GM04503 (cell line): Measurements from ENCODE around the gene LMAN2.

ENCODE experiments used
- DNase-seq: peaks from one replicate; pipeline ENCODE4 v3.0.0-alpha.2; 2012; ENCODE audit warnings: low read depth

LMAN2 gene, protein sequence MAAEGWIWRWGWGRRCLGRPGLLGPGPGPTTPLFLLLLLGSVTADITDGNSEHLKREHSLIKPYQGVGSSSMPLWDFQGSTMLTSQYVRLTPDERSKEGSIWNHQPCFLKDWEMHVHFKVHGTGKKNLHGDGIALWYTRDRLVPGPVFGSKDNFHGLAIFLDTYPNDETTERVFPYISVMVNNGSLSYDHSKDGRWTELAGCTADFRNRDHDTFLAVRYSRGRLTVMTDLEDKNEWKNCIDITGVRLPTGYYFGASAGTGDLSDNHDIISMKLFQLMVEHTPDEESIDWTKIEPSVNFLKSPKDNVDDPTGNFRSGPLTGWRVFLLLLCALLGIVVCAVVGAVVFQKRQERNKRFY

DNA sequence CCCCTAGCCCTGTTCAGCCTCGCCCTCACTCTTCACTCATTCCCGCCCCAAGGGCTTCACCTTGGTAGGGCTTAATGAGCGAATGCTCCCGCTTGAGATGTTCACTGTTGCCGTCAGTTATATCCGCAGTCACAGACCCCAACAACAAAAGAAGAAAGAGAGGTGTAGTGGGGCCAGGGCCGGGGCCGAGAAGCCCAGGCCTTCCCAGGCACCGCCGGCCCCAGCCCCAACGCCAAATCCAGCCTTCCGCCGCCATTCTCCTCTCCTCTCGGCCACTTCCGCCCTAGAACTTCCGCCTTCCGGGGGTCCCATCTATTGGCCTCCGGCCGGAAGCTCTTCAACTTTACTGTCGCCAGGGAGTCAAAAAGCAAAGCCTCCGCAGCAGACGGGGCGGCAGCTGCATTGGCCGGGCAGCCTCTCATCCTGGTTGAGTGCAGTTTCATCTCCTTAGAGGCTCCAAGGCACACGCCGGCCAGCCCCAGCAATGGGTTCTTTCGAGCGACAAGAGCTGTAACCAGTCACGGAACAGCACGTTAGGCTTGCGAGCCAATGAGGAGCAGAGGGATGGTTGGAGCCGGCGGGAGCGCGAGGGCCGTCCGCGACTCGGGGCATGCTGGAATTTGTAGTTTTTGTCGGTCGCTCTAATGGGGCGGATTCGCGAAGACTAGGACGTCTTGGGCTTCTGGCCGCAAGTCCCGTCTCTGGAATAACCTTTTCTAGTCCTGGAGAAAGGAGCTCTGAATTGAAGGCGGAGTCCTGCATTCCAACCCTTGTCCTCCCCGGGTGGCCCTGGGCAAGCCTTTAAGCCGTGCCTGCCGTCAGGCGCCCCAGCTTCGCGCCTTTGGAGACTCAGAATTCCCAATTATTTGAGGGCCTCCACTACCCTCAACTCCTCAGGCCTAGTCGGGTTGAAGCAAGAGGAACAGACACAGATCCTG, at the start of gene LMAN2:
LMAN2 (minus strand) TSS at position 277 of the 938 bp plus-strand sequence; CDS start at position 256, 21 bp downstream.
- DNase-seq: peak; percentile 90

- no peak for DNase-seq
Observed at GRCh38 chr5:177399997-177400868, 48.8 kb upstream of the LMAN2 start, which contains the start of gene PFN3. Gene PFN3, minus strand, starts transcription at chr5:177400661. Its CDS starts 85 bp downstream, at chr5:177400576.

DNA sequence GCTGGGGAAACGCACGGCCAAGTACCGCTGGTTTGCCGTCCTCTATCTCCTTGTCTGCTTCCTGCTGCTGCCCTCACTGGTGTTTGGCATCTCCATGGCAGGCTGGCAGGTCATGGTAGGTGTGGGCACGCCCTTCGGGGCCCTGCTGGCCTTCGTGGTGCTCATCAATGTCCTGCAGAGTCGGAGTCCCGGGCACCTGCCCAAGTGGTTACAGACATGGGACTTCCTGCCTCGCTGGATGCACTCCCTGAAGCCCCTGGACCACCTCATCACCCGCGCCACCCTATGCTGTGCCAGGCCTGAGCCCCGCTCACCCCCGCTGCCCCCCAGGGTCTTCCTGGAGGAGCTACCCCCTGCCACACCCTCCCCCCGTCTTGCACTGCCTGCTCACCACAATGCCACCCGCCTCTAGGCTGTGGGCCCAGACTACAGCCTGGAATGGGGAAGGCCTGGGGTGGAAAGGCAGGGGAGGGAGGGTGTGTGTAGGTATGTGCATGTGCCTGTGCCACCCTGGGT, 46.5 kb upstream of the LMAN2 start:
- DNase-seq: no peak

- DNase-seq: no peak
Observed at GRCh38 chr5:177396807-177397206, 45.3 kb upstream of the LMAN2 start.

DNA sequence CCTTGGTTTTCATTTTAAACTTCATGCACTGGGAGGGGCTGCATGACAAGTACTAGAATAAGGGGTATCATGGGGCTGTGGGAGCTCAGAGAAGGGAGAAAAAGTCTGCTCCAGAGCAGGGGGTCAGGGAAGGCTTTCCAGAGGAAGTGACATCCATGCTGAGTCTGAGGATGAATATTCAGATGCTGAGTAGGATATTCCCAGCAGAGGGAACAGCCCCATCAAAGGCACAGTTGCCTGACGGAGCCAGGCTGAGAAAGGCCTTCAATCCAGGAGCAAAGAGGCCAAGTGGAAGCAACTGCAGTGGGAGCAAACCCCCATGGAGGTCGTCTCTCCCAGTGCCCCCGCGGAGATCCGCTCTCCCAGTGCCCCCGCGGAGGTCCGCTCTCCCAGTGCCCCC, 44.6 kb upstream of the LMAN2 start:
- DNase-seq: no peak

DNA sequence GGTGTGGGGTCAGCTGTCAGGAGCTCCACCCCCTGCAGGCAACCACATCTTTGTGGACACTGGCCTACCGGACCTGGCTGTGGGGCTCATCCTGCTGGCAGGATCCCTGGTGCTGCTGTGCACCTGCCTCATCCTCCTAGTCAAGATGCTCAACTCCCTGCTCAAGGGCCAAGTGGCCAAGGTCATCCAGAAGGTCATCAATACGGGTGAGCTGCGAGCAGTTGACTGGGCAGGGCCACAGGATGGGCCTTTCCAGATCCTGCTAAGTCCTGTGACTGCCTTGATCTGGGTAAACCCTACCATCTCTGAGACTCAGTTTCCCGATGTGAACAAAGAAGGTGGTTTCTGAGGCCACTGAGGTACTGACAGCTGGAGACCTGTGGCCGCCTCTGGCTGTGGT, 42.5 kb upstream of the LMAN2 start:
- no peak for DNase-seq

GRCh38 chr5:177393206-177393765, 41.8 kb upstream of the LMAN2 start:
- DNase-seq: no peak

- no peak for DNase-seq
Observed at GRCh38 chr5:177392765-177393164, 41.3 kb upstream of the LMAN2 start.

- no peak for DNase-seq
Observed at GRCh38 chr5:177390363-177391300, 39.2 kb upstream of the LMAN2 start.

GRCh38 chr5:177389241-177390169, 38.0 kb upstream of the LMAN2 start:
- peak; percentile 75 for DNase-seq

GRCh38 chr5:177388521-177389052, 37.1 kb upstream of the LMAN2 start:
- no peak for DNase-seq

GRCh38 chr5:177387405-177387804, 35.9 kb upstream of the LMAN2 start:
- DNase-seq: no peak

- DNase-seq: no peak
Observed at GRCh38 chr5:177386542-177386941, 35.1 kb upstream of the LMAN2 start.

- no peak for DNase-seq
Observed at GRCh38 chr5:177385720-177386119, 34.3 kb upstream of the LMAN2 start.

DNA sequence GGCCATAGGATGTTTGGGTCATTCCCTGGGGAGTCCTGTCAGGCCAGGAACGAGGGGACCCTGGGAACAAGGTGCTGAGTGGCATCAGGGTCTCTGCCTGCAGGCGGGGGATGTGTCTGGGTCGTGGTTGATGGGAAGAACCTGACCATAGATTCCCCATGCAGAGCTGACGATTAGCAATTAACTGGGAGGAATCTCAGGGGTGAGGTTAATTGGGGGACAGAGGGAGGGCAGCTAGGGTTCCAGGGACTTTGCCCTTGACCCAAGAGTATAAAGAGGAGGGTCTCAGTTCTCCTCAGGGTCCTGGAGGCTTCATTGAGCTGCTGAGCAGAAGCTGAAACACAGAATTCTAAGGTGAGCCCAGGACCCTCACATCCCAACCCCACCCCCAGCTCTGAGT, 32.7 kb upstream of the LMAN2 start, which contains the start of gene SLC34A1:
SLC34A1 (plus strand) TSS at position 301 of the 400 bp plus-strand sequence. CDS start 1,308 bp downstream, outside the sequence.
- DNase-seq: no peak

- DNase-seq: no peak
Observed at GRCh38 chr5:177383181-177383580, 31.7 kb upstream of the LMAN2 start.

- no peak for DNase-seq
Observed at GRCh38 chr5:177382423-177383029, 31.1 kb upstream of the LMAN2 start.

DNA sequence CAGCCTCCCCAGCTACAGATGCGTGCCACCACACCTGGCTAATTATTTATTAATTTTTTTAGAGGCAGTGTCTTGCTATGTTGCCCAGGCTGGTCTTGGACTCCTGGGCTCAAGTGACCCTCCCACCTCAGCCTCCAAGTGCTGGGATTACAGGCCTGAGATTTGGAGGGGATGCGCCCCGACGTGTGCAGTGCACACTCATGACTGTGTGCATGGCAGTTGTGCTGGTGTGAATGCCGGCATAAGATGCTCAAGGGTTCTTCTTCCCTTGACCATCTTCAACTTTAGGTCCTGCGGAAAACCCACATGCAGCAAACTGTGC, 29.3 kb upstream of the LMAN2 start:
- DNase-seq: no peak
